GM19468 (cell line): Measurements from ENCODE around the gene HMSD.

Experiments
- ATAC-seq: cut with Tn5 transposase; IDR thresholded peaks from one replicate; pipeline ENCODE4 v1.9.1; 2021; ENCODE audit warnings: mild to moderate bottlenecking, moderate library complexity, moderate number of reproducible peaks; ENCODE audit not compliant: unreplicated experiment; ENCODE audit errors: extremely low read depth

Gene HMSD

DNA sequence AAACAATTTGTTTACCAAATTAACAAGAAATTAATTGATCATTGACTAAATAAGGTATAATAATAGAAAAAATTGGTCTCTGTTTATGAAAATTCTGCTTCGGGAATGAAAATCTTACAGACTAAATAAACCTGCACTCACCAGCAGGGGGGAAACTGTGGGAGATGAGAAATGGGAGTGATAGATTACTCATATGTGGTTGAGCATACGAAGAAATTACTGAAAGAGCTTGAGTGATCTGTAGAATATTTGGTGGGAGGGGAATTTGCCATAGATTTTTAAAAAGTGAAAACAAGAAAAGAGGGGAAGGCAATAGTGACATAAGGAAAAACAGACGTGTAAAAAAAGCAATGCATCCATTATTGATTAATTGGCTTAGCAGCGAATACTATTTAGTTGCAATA, 2.2 kb downstream of the HMSD start:
- ATAC-seq = peak; percentile 43

DNA sequence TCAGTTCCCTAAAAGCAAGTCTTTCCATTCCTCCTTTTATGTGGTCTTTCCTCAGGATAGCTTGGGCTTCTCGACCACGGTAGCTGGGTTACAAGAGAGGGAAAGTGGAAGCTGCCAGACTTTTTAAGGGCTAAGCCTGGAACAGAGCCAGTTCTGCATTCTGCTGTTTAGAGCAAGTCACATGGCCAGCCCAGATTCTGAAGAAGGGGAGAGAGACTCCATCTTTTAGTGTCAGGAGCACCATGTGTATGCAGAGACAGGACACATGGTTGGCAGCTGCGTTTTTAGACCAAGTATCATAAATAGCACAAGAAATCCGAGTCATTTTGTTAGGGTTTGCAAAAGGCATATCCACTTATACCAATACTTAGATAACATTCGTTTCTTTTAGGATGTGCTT, 4.7 kb downstream of the HMSD start:
- no peak for ATAC-seq

DNA sequence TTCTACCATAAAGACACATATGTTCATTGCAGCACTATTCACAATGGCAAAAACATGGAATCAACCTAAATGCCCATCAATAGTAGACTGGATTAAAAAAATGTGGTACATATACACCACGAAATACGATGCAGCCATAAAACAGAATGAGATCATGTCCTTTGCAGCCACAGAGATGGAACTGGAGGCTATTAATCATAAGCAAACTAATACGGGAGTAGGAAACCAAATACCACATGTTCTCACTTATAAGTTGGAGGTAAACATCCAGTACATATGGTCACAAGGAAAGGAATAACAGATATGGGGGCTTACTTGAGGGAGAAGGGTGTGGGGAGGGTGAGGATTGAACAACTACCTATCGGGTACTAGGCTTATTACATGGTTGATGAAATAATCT, 7.7 kb downstream of the HMSD start:
- ATAC-seq = no peak

DNA sequence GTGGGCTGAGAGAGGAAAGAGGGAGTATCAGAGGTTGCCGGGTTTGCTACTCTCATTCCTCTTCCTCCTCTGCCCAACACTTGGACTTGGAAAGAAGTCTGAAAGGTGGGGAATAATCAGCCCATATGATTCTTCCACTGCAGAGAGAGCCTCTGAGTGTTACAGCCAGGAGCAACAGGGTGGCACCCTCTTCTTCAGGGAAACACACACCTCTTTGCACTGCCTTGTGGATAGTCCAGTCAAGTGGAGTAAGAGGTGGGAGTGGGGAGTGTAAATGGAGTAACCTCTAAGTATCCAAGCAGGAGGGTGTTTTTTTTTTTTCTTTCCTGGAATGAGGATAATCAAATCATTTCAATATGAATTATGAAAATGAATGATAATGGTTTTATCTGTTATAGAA, 11.8 kb downstream of the HMSD start:
- ATAC-seq = no peak

DNA sequence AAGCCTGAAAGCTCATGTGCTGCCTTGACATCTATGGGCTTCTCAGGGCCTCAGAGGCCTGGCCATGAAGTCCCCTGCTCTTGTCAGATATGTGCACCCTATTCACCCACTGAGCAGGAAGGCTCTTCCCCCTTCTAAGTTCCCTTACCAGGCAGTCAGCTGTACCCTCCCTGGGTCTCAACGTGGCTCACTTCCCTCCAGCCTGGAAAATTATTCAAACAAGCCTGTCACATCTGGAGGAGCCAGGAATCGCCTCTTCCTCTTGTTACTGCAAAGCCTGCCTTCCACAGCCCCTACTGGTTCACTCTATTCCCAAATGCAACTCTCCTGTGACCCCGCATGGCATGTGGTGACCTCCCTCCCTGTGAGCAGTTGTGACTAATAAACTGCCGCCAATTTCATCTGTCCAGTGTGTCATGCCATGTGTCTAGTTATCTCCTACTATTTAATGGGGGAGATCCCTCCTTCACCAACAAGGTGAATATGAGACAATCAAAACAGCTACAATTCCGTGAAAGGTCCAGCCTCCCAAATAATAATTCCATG, 12.4 kb downstream of the HMSD start:
- ATAC-seq = no peak

DNA sequence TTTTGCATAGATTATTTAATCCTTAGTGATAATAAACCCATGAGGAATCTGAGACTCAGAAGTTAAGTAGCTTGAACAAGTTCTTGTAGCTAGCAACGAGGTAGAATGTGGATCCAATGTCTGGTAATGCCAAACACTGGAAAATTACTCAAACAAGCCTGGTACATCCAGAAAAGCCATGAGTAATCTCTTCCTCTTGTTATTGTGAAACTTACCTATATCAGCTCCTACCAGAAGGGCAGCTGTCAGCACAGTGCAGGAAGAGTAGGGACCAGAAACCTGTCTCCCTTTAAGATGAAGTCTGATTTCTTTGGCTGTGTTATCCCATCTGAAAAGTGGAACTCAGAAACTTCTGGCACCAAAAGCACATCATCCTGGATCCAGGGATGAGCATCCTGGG, 13.0 kb downstream of the HMSD start:
- ATAC-seq = no peak

DNA sequence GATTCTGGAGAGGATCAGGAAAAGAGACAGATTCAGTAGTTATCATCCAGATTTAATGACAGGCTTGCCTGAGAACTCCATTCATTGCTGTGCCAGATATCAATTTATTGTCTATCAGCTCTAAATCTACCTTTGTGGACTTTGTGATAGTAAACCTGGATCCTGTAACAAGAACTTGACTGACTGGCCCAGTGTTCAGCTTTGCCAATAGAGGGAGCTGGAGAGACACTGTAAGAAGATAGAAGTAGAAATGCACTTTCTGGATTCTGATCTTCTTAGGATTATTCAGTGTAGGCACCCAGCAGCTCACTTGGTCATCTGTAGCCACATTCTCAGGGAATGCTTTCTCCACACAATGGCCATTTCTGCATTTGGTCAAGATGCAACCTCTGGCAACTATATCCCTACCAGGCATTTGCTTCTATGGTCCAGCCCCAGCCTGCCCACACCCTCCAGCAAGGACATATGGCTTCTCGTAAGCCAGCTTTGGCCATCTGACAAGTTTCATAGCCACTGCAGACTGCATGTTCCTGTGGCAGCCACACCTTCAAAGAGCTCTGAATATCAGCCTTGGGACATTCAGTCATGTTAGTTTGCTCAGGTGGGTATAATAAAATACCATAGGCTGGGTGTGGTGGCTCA, 14.6 kb downstream of the HMSD start:
- no peak for ATAC-seq

DNA sequence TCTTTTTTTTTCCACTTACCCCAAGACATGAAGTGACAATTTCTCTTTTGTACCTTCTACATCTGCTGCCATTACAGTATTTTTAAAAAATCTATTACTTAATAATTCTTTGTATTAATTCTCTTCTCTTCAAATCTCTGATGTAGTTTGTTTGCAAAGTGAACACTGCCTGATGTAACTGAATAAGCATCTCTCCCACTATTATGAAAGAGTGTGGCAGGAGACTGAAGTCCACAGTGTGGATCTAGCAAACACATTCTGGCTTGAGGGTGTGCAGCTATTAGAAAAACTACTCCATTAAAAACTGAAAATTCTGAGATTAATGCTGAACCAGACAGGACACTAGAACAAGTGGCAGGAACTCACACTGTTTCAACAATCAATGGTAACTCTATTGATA, 15.8 kb downstream of the HMSD start:
- no peak for ATAC-seq

DNA sequence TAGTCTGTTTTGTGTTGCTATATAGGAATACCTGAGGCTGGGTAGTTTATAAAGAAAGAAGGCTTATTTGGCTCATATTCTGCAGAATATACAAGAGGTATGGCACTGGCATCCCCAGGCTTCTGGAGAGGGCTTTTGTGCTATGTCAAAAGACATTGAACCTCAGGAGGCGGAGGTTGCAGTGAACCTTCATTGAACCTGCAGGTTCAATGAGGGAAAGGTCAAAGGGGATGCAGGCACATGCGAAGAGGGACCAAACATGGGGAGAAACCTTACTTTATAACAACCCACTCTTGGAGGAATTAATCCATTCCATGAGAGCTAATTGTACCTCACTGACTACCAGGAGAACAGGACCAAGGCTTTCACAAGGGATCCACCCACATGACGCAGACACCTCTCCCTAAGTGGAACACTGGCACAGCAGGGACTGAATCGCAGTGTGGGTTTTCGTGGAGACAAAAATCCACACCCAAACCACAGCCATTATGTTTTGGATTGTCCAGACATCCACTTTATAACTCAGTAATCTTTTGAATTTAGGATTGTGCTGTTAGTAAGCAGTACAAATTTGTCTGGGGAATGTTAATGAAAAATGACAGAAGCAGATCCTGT, 16.7 kb downstream of the HMSD start:
- ATAC-seq = no peak

DNA sequence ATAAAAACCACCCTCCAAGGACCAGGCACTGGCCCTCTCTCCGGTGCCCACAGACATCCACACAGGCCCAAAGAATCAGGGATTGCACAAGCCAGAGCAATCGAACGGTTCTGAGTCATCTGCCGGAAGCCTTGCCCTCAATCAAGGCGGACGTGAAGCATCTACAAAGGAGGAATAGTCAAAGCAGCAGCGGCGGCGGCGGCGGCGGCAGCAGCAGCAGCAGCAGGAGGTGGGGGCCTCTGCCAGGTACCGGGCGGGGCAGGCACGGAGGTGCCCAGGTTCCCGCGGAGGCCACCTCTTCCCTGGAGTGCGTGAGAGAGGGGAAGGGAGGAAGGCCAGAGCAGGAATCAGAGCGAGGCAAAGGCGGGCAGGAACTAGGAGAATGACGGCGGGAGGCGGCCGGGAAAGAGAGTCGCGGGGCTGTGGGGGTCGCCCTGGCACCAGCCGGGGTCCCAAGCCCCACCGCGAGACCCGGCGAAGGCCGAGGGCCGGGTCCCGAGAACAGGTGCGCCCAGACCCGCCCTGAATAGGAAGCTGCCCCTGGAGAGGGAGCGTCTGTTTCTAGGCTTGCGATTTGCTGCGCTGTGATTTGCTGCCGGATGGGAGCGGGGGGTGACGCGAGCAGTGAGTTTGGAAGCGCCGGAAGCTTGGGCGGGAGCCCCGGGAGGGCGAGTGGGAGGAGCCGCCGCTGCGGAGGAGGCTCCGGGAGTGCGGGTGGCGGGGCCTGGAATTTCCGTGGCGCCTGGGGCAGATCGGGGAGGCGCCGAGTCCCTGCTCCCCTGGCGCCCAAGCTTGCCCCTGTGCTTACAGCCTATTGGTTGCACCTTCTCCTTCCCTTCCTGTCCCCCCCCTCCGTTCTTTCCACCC, 21.1 kb downstream of the HMSD start, which contains the start of gene SERPINB8:
TSS of gene SERPINB8 (plus strand) at position 140 of the 867 bp plus-strand sequence. CDS start 8,228 bp downstream, outside the sequence.
- ATAC-seq = peak; percentile 88

DNA sequence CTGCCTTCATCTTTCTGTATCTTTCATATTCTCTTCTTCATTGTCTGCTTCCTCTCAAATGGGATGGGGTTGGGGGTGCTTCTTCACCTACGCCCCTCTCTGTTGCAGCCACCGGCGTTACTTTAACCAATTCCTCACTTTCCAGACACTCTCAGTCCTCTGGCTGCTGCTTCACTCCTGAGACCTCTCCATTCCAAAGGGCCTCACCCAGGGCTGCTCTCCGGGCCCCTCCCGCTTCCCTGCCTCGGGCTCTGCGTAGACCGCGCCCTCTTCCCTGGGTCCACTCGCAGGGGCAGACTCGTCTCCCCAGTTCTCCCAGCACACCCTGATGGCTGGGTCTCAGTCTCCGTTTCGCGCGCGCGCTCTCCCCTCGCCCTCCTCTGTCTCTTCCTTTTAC, 21.7 kb downstream of the HMSD start:
- no peak for ATAC-seq

DNA sequence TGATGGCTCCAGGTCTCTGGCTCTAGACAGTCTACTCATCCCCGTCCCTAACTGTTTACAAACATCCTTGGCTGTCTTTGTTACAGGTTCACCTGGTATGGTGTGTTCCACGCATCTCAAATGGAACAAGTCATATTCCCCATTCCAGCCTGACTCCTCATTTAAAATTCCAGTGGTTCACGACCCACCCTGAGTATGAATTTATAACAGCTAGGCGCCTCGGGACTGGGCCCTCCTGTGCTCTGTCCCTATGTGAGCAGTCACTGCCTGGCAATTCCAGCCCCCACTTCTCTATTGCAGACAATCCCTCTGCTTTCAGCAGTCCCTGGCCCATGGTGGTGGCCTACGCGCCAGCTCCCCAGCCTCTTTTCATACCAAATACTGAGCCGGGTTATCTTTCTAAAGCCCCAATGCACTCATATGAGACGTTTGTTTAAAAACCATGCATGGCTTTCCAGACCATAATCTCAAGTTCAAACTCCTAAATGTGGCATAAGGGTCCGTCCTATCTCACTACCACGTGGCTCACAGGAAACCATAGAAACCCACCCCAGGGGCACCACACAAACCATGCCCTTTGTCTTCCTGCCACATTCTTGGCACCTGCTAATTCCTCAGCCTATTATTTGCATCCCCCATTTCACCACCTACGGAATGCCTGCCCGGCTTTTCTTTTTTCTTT, 22.4 kb downstream of the HMSD start:
- ATAC-seq = no peak

DNA sequence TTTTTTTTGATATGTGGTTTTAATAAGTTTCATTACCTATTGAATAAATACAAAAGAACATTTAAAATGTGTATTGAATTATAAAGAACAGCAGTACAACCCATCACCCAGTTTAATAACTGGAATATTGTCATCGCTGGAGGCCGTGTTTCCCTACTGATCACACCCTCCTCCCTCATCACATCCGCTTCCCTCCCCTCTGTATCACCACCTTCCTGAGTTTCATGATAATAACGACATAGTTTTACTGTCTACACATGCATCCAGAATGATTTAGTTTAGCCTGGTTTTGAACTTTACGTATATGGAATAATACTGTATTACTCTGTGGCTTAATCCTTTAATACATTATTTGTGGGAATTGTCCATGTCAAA, 22.9 kb downstream of the HMSD start:
- ATAC-seq = no peak

DNA sequence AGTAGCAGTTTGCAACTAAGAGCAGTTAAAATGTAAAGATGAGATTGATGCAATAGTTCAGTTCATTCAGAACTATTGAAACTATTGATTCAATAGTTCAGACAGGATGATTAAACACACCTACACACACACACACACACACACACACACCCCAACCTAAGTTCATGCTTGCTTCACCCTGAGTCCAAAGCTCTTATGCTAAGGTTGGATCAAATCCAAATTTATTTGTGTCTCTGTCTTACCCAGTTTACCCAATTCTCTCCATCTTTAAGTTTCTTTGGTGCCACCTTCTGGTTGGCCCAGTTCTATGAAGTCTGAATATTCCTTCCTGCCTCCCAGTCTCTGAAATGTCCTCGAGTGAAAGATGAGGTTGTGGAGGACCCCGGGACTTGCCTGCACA, 25.9 kb downstream of the HMSD start:
- ATAC-seq = no peak

DNA sequence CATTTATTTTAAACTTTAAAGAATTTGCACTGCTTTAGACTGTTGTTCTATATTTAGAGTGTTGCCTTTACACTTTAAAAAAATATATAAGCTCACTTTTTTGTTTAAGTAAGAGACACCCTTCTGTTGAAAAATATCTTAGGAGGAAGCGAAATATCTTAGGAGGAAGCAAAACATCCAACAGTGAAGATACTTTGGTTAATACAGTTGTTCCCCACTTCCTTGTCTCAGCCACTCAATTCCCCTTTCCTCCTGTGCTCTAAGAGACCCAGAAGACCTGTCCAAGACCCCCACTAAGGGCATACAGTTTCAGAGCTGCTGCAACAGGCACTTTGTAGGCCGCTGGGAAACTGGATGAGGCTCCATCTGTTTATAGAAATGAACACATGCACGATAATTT, 26.5 kb downstream of the HMSD start:
- ATAC-seq = no peak

DNA sequence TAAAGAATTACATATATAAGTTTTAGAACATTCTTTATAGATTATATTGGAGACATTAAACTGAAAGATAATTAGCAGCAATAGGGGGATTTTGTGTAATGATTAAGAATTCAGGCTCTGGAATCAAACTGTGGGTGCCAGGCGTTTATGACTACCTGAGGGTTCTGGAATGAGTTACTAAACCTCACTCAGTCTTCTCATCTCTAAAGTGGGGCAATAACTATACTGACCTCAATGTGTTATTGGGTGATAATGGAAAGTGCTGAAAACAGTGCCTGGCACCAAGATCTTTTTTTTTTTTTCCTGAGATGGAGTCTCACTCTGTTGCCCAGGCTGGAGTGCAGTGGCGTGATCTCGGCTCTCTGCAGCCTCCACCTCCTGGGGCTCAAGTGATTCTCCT, 27.9 kb downstream of the HMSD start:
- ATAC-seq = no peak

DNA sequence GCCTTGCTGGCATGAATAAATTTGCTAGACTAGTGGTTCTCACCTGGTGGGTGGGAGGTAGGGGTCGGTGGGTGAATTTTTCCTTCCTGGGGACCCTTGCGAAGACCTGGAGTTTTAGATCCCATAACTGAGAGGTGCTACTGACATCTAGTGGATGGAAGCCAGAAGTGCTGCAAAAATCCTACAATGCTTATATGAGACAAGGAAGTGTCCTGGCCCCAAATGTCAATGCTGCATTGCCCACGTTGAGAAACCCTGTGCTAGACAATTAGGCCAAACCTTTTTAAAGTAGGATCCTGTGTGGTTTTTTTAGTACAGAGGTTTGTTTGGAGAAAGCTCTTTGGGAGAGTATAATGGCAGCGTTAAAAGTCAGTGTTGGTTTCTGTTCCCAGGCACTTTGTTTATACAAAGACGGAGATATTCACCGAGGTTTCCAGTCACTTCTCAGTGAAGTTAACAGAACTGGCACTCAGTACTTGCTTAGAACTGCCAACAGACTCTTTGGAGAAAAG, 30.4 kb downstream of the HMSD start:
- ATAC-seq = peak; percentile 30

DNA sequence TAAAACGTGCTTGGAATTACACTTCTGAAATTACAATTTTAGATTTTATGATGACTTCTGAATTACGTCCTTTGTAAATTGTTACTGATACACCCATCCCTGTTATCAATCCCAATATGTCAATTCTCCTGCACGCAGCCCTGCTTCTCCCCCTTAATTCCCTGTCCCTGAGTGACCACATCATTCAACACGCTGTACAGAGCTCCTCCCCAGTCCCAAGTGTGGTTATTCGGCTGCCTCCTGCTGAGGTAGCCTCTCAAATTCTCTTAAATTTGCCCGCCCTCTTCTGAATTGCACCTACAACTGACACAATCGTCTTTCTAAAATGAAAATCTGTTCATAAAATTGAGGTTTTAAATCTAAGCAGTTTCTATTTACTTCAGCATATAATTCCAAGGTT, 30.9 kb downstream of the HMSD start:
- no peak for ATAC-seq

DNA sequence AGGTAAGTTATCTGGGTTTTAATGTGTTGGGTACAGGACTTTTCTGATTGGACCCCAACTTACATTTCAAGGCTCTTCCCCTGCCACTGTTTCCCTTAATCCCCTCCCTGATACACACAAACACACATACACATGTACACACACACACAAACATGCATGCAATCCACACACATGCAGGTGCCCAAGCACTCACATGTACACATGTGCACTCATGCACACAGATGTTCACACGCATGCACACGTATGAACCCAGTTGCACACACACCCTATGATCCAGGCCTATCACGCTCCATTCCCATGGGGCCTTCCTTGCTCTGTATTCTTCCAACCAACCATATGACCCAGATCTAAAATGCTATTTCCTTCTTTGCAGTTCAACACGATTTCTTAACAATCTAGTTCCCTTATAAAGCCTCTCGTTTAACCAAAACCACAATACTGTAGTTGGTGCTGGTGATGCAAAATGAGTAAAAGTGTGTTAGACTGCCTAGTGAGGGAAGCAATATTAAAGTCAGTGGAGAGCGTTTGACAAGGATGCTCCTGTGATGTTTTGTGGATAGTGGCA, 31.9 kb downstream of the HMSD start:
- no peak for ATAC-seq

DNA sequence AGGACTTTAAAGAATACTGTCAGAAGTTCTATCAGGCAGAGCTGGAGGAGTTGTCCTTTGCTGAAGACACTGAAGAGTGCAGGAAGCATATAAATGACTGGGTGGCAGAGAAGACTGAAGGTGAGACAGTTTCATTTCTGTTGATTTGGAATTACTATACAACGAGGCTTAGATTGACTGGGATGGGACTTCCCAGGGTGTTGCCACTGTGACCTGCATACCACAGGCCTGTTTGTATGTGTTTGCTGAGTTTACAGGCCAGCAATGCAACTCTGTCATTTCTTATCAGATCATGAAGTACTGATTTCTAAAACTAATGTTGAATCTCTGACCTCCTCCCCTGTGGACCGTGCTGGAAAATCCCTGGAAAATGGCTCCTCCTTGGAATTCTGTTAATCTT, 32.6 kb downstream of the HMSD start:
- ATAC-seq = no peak
